Pancreas (tissue), 10 donors: Measurements from ENCODE around the gene NATD1. TPM values are rescaled to one million over a fixed set of nuclear protein-coding genes. Genes with fewer than 3 reads are reported as not detected.

Source experiments
- ATAC-seq, 4 donors: fragments of 200-7000 bp; cut with Tn5 transposase; one replicate each; pipeline versions ENCODE4 v1.8.0 to v1.9.1; 2020; ENCODE audit warnings: mild to moderate bottlenecking in 4 of 4, moderate library complexity in 4 of 4
- DNase-seq, 6 donors: peaks; one replicate each; pipeline ENCODE4 v3.0.0-alpha.2; 2020
- FAIRE-seq: peaks from 2 replicates; lab custom pipeline; 2012; peaks lifted over from hg19 to GRCh38; lab: Jason Lieb, UNC
- H3K27ac ChIP-seq, 4 donors: fragments of 200-600 bp; sonication (generic); 1 replicate in 3 of 4; 2 replicates in 1 of 4; pipeline versions ENCODE4 v1.5.0 to v1.8.0; 2020
- H3K27me3 ChIP-seq, 4 donors: fragments of 200-600 bp; one replicate each; pipeline ENCODE4 v1.8.0; 2021
- H3K36me3 ChIP-seq, 3 donors: fragments of 200-600 bp; sonication (generic) in 1 of 3; one replicate each; pipeline versions ENCODE4 v1.5.0 to v1.8.0; 2020 to 2021
- H3K4me1 ChIP-seq, 3 donors: fragments of 200-600 bp; one replicate each; pipeline ENCODE4 v1.8.0; 2021
- H3K4me3 ChIP-seq, 4 donors: fragments of 200-600 bp; sonication (generic) in 2 of 4; one replicate each; pipeline versions ENCODE4 v1.5.0 to v1.8.0; 2020 to 2021
- H3K9me3 ChIP-seq, 4 donors: fragments of 200-600 bp; one replicate each; pipeline ENCODE4 v1.8.0; 2021
- WGBS, 2 donors: extraction: QIAGEN DNeasy Blood & Tissue Kit; methylation state at CpG; one replicate each; pipeline ENCODE4 v1.1.7; 2013; 5-methylcytosine and 5-hydroxymethylcytosine counted together
- intact Hi-C, 3 donors: fragments of 100-400 bp; cut with DNase I; formaldehyde crosslinking; loops; one replicate each; pipeline versions ENCODE4 v1.11.1 to v1.14.2; 2022
- polyA plus RNA-seq, 2 donors: library from polyadenylated mRNA; stranded (reverse); fragments of 200-250 nt; gene quantifications; one replicate each; pipeline ENCODE4 v1.2.3, GENCODE V29; 2013
- total RNA-seq, 6 donors: library from RNA; stranded (reverse); fragmentation: NEBNext Ultra II Directional in 4 of 6; extraction: Animal tissue kit (Norgen Biotek cat#: 25700) in 4 of 6; gene quantifications; one replicate each; pipeline versions ENCODE4 v1.2.1 to v1.2.4, GENCODE V29; 2021 to 2023
- TF ChIP-seq, protein P1 (sequence below), 4 donors: fragments of 200-600 bp; sonication (generic) in 3 of 4; IDR thresholded peaks; one replicate each; pipeline versions ENCODE4 v1.5.0 to v1.8.0; 2021; ENCODE audit warnings: antibody characterized with exemption in 4 of 4
- donor health status: healthy with polysubstance abuse.
- donor health status: DM: no; HTN: no; CAD: no; lungs with moderate emphysema.
- donor health status: DM: no; HTN: no; CAD: no.
- donor health status: control.
- donor health status: control.
- donor health status: Bipolar disorder and iron deficiency.
- donor health status: DM: yes; HTN: yes; CAD: no.
- donor health status: DM: no; HTN: no; CAD: no.
- donor health status: DM: no; HTN: no; CAD: no.
- donor health status: DM: yes; HTN: yes; CAD: no.

The NATD1 gene
- total and polyA plus RNA-seq, 8 donors: 2.3 to 8.3 (median 4.2) TPM

DNA sequence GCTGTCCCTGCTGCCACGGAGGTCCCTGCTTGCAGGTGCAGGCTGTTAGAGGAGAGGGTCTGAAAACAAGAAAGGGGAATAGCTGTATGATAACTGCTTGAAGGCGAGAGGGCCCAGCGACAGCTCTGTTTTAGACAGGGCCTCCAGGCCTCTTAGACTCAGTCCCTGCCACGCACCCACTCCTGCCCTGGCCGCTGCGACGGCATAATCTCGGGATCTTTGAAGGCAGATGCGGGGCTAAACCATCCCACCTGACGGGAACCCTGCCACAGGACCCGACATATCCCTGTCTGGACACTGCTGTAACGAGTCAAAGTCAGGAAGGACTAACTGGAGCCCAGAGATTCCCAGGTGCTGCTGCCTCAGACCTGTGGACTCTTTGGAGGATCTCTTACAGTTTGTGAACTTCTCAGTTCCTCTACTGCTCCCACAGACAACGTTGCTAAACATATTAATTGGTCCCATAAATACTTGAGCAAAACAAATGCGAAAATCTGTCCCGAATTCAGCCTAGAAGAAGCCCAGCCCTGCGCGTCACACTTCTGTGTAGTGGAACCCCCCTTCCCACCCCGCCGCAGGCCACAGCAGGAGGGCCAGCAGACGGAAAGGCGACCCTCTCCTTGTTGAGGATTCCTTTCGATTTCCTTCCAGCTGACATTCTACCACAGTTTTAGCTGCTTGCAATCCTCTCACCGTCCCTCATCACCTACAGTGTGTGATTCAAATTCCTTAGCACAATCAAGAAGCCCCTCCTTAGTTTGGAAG is 38.3 kb downstream of the NATD1 start:
- Histone ChIP-seq H3K4me3 (peak overlapping the region; percentile 97 to 100 (median 99)), H3K4me1 (peaks cover 4 to 26% (median 5%) of the 10 kb centered on the region in 3 donors), H3K36me3 (no peaks in the 10 kb centered on the region), H3K27me3 (no peaks in the 10 kb centered on the region), H3K9me3 (no peaks in the 10 kb centered on the region), H3K27ac (peak overlapping the region; percentile 90 to 97 (median 92))
- intact Hi-C loops: no loop called here
- 14 to 19% methylated on average over 23 of the region's 23 CpGs for WGBS, 2 donors
- ATAC-seq: peak; percentile 5 to 14 (median 9)
- TF ChIP-seq, protein P1, sequence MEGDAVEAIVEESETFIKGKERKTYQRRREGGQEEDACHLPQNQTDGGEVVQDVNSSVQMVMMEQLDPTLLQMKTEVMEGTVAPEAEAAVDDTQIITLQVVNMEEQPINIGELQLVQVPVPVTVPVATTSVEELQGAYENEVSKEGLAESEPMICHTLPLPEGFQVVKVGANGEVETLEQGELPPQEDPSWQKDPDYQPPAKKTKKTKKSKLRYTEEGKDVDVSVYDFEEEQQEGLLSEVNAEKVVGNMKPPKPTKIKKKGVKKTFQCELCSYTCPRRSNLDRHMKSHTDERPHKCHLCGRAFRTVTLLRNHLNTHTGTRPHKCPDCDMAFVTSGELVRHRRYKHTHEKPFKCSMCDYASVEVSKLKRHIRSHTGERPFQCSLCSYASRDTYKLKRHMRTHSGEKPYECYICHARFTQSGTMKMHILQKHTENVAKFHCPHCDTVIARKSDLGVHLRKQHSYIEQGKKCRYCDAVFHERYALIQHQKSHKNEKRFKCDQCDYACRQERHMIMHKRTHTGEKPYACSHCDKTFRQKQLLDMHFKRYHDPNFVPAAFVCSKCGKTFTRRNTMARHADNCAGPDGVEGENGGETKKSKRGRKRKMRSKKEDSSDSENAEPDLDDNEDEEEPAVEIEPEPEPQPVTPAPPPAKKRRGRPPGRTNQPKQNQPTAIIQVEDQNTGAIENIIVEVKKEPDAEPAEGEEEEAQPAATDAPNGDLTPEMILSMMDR (IDR thresholded peaks at IDR 0.05): no peak
- no peak for DNase-seq
- FAIRE-seq: no peak

DNA sequence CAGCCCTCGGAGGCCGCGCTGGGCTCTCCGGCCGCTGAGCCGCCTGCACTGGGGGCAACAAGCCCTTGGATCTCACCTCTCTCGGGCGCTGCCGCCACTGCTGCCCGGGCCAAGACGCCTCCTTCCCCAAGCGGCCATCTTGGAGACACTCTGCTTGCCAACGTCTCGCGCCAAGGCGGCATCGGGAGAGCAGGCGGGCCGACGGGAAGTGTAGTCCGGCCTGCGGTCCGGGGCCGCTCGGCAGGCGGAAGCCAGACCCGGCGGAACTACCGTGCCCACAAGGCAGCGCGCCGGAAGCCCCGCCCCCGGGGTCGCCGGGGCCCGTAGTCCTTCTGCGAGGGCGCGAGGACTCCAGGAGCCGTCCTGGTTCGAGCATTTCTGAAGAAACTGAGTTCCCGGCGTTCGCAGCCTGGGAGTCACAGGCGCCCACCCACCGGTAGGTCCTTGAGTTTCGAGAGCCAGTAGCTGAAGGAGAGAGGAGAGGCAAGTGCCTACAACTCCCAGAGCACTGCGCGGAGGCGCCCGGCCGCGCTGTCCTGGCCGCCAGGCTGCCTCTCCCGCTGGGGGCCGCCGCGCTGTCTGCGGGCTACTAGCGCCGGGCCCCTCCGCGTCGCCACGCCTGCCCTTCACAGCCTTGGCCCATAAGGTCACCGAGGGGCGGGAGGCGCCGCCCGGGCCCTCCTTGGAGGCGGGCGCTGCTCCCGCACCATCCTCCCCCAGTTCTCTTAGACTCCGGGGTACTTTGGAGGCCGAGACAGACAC is 39.0 kb downstream of the NATD1 start, which contains the start of gene TMEM11:
TSS of gene TMEM11 (minus strand) at position 147 of the 762 bp plus-strand sequence. CDS start at position 138, 9 bp downstream.
- DNase-seq (peak; percentile 93 to 99 (median 96)), FAIRE-seq (no peak), ATAC-seq (peak; percentile 95 to 98 (median 96))
- Histone ChIP-seq H3K4me1 (peaks cover 5 to 26% (median 11%) of the 10 kb centered on the region in 3 donors), H3K27ac (peak within 1 kb of the TSS; percentile 90 to 97 (median 92)), H3K36me3 (no peaks in the 10 kb centered on the region), H3K4me3 (peak within 1 kb of the TSS; percentile 97 to 100 (median 99)), H3K27me3 (no peaks in the 10 kb centered on the region), H3K9me3 (no peaks in the 10 kb centered on the region)
- WGBS, 2 donors: 0% methylated on average over 60 to 76 of the region's 76 CpGs
- intact Hi-C loops: no loop called here
- TF ChIP-seq, protein P1 (IDR thresholded peaks at IDR 0.05): no peak

DNA sequence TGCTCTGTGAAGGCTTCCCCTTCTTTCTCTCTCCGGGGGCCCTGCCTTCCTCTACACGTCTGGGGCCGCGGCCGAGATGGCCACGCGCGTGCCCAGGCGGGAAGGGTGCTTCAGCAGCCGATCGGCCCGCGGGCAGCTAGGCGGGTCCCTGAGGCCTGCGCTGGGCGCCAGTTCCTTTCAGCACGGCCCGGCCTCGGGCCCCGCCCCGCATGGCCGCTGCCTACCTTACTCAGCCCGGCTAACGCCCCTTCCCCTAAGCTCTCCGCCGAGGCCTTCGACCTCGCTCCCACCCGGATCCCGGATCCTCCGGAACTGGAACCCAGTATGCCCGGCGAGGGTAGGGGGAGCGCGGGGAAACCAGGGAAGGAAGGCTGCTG is 39.6 kb downstream of the NATD1 start:
- peak overlapping the region; percentile 97 to 100 (median 99) for H3K4me3 ChIP-seq
- H3K4me1 ChIP-seq: peaks cover 5 to 26% (median 13%) of the 10 kb centered on the region in 3 donors
- no peak for FAIRE-seq
- 0% methylated on average over 26 to 35 of the region's 35 CpGs for WGBS, 2 donors
- peak overlapping the region; percentile 90 to 97 (median 92) for H3K27ac ChIP-seq
- peak in 3 of 6 donors; percentile 59 to 83 (median 73) for DNase-seq
- TF ChIP-seq, protein P1 (IDR thresholded peaks at IDR 0.05): no peak
- H3K36me3 ChIP-seq: no peaks in the 10 kb centered on the region
- intact Hi-C loops: no loop called here
- H3K9me3 ChIP-seq: no peaks in the 10 kb centered on the region
- no peaks in the 10 kb centered on the region for H3K27me3 ChIP-seq
- ATAC-seq: peak; percentile 28 to 56 (median 46)

DNA sequence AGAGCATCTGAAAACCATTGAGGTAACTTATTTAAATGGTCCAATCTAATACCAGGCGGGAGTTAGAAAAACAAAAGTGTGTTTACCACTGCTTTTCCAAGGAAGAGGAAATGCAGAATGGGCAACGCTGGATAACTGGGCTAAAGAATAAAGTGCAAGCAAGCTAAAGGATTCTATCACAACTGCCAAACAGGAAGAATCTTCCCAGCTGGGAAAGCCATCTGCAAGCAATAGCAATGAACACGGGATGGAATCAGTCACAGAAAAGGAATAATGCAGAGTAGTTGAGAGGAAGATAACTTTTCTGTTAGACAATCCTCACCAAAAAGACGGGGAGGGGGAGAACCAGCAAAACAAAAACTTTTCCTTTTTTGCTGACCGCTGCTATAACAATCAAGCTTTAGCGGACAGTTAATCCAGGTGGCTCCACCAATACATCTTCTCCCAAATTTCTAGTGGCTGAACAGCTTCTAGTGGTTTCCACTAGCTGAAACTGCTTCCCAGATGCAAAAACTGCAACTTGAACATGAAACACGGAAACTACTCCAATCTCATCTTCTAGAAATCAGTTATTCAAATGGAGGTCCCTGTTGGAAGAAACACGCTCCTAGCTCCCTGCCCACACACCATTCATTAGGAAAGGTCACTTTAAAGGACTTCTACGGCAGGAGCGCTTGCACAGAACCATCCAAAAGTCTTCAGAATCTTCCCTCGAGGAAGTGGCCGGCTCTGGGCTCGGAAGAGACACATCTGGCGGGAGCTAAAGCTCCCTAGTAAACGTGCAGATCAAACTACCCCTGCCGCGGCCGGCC is 40.2 kb downstream of the NATD1 start:
- Histone ChIP-seq H3K9me3 (no peaks in the 10 kb centered on the region), H3K27me3 (no peaks in the 10 kb centered on the region), H3K36me3 (no peaks in the 10 kb centered on the region), H3K4me3 (peak overlapping the region; percentile 97 to 100 (median 99)), H3K27ac (peak overlapping the region; percentile 90 to 97 (median 92)), H3K4me1 (peaks cover 5 to 26% (median 13%) of the 10 kb centered on the region in 3 donors)
- FAIRE-seq (no peak), ATAC-seq (no peak), DNase-seq (no peak)
- TF ChIP-seq, protein P1 (IDR thresholded peaks at IDR 0.05): no peak
- WGBS, 2 donors: 3 to 7% methylated on average over 18 of the region's 18 CpGs
- intact Hi-C loops: no loop called here
